CD14-positive monocyte (primary cell): ENCODE results near the gene PCBP1. TPM values are rescaled to one million over a fixed set of nuclear protein-coding genes. Genes with fewer than 3 reads are reported as not detected.
"Not testable (repeated sequence)": the region's sequence is repeated elsewhere in the genome, so short reads cannot be mapped to it uniquely, and the experiment has no call there.

Experiments used
- DNase-seq, 3 donors: peaks; one replicate each; pipeline ENCODE4 v3.0.0-alpha.2; 2011 to 2022
- H2AFZ ChIP-seq: 2 replicates; pipeline ENCODE4 v1.6.0; 2012; ENCODE audit warnings: mild to moderate bottlenecking, low read depth, low read length, inconsistent platforms; ENCODE audit not compliant: insufficient read depth, poor library complexity, severe bottlenecking
- H3K27ac ChIP-seq, 2 donors: 1 replicate in 1 of 2; 2 replicates in 1 of 2; pipeline ENCODE4 v1.5.1; 2012 to 2013; ENCODE audit warnings: low read length in 2 of 2, control low read depth in 1 of 2, inconsistent platforms in 1 of 2, low read depth in 1 of 2, mild to moderate bottlenecking in 1 of 2
- H3K27me3 ChIP-seq, 2 donors: one replicate each; pipeline versions ENCODE4 v1.6.0 to v1.6.1; 2011 to 2013; ENCODE audit warnings: low read length in 2 of 2; ENCODE audit not compliant: control insufficient read depth in 2 of 2, insufficient read depth in 2 of 2
- H3K36me3 ChIP-seq, 2 donors: replicated peaks in 1 of 2; 1 replicate in 1 of 2; 2 replicates in 1 of 2; pipeline versions ENCODE4 v1.5.1 to v1.6.1; 2012 to 2013; ENCODE audit warnings: low read length in 2 of 2, control low read depth in 1 of 2, inconsistent platforms in 1 of 2, mild to moderate bottlenecking in 1 of 2; ENCODE audit not compliant: insufficient read depth in 2 of 2, control insufficient read depth in 1 of 2
- H3K4me1 ChIP-seq, 2 donors: 1 replicate in 1 of 2; 2 replicates in 1 of 2; pipeline versions ENCODE4 v1.5.1 to v1.6.1; 2012 to 2013; ENCODE audit warnings: low read length in 2 of 2, control low read depth in 1 of 2, inconsistent platforms in 1 of 2, mild to moderate bottlenecking in 1 of 2, moderate library complexity in 1 of 2; ENCODE audit not compliant: insufficient read depth in 2 of 2, control insufficient read depth in 1 of 2
- H3K4me2 ChIP-seq: replicated peaks from 2 replicates; pipeline ENCODE3; 2012; ENCODE audit warnings: low read length, moderate library complexity, mild to moderate bottlenecking; ENCODE audit not compliant: poor library complexity, severe bottlenecking; ENCODE audit errors: extremely low read depth
- H3K4me3 ChIP-seq, 3 experiments: fragments of 200-600 bp in 1 of 3; sonication (generic) in 1 of 3; replicated peaks in 1 of 3; 1 replicate in 2 of 3; 2 replicates in 1 of 3; pipeline ENCODE4 v1.5.1; 2011 to 2013; ENCODE audit warnings: low read length in 3 of 3, mild to moderate bottlenecking in 3 of 3, control low read depth in 2 of 3, low read depth in 2 of 3, inconsistent platforms in 1 of 3, moderate library complexity in 1 of 3
- H3K79me2 ChIP-seq: 2 replicates; pipeline ENCODE4 v1.6.0; 2012; ENCODE audit warnings: mild to moderate bottlenecking, control low read depth, inconsistent platforms, low read length, moderate library complexity; ENCODE audit not compliant: insufficient read depth
- H3K9ac ChIP-seq: 2 replicates; pipeline ENCODE4 v1.6.0; 2017; ENCODE audit warnings: low read length, mild to moderate bottlenecking; ENCODE audit not compliant: insufficient read depth, poor library complexity, severe bottlenecking
- H3K9me3 ChIP-seq, 2 donors: replicated peaks in 1 of 2; 1 replicate in 1 of 2; 2 replicates in 1 of 2; pipeline versions ENCODE4 v1.5.1 to v1.6.1; 2012 to 2013; ENCODE audit warnings: low read length in 2 of 2, control low read depth in 1 of 2; ENCODE audit not compliant: control insufficient read depth in 1 of 2, insufficient read depth in 1 of 2
- H4K20me1 ChIP-seq: 2 replicates; pipeline ENCODE4 v1.6.0; 2012; ENCODE audit warnings: mild to moderate bottlenecking, low read length, control low read depth, moderate library complexity; ENCODE audit not compliant: insufficient read depth
- H3K27ac Mint-ChIP-seq, 7 donors: one replicate each; pipeline ENCODE4 v1.8.0; 2020; ENCODE audit warnings: mild to moderate bottlenecking in 7 of 7, mixed read lengths in 7 of 7, moderate library complexity in 6 of 7, inconsistent platforms in 2 of 7
- H3K27me3 Mint-ChIP-seq, 3 donors: one replicate each; pipeline ENCODE4 v1.8.0; 2021 to 2022; ENCODE audit warnings: low read depth in 3 of 3, mild to moderate bottlenecking in 3 of 3, mixed read lengths in 3 of 3, moderate library complexity in 3 of 3, inconsistent platforms in 1 of 3
- H3K36me3 Mint-ChIP-seq, 2 donors: one replicate each; pipeline ENCODE4 v1.8.0; 2020; ENCODE audit warnings: mixed read lengths in 2 of 2, inconsistent platforms in 1 of 2, mild to moderate bottlenecking in 1 of 2
- H3K4me1 Mint-ChIP-seq: one replicate; pipeline ENCODE4 v1.8.0; 2020; ENCODE audit warnings: mild to moderate bottlenecking, mixed read lengths
- H3K4me3 Mint-ChIP-seq, 2 donors: one replicate each; pipeline ENCODE4 v1.8.0; 2020; ENCODE audit warnings: mild to moderate bottlenecking in 2 of 2, mixed read lengths in 2 of 2, moderate library complexity in 1 of 2
- H3K9me3 Mint-ChIP-seq, 7 donors: one replicate each; pipeline ENCODE4 v1.8.0; 2020 to 2022; ENCODE audit warnings: mixed read lengths in 7 of 7, mild to moderate bottlenecking in 6 of 7, moderate library complexity in 6 of 7, inconsistent platforms in 2 of 7
- WGBS: methylation state at CpG from one replicate; pipeline ENCODE4 v1.1.5; 2013; ENCODE audit warnings: missing lambda C conversion rate; ENCODE audit not compliant: insufficient coverage; 5-methylcytosine and 5-hydroxymethylcytosine counted together
- intact Hi-C, 2 donors: fragments of 100-400 bp; cut with micrococcal nuclease; formaldehyde crosslinking; loops; one replicate each; pipeline versions ENCODE4 v1.15.0 to v1.15.1; 2023
- polyA plus RNA-seq, 3 donors: library from polyadenylated mRNA; depleted of rRNA in 1 of 3; unstranded in 2 of 3; stranded (reverse) in 1 of 3; fragments of 300-500 nt in 2 of 3; fragments of >200 nt in 1 of 3; fragmentation: Illumina TruSeq in 2 of 3; gene quantifications; 1 replicate in 2 of 3; 2 replicates in 1 of 3; pipeline ENCODE4 v1.2.3, GENCODE V29; 2012 to 2021
- TF ChIP-seq, protein P1 (sequence below): fragments of 200-600 bp; IDR thresholded peaks from one replicate; pipeline ENCODE4 v1.8.0; 2022; ENCODE audit warnings: antibody characterized with exemption, mild to moderate bottlenecking

Gene PCBP1
- polyA plus RNA-seq, 3 donors, result 178 to 299 (median 194) TPM

DNA sequence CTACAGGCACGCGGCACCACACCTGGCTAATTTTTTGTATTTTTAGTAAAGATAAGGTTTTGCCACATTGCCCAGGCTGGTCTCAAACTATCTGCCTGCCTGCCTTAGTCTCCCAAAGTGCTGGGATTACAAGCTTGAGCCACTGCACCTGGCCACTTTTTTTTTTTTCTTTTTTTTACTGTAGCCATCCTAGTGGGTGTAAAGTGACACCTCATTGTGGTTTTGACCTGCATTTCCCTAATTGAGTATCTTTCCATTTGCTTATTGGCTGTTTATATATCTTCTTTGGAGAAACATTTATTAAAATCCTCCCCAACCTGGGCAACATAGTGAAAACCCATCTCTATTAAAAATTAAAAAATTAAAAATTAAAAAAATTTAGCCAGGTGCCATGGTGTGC, 12.0 kb downstream of the PCBP1 start:
- H3K36me3 Mint-ChIP-seq, result no peaks in the 10 kb centered on the region
- H3K27me3 ChIP-seq, result no peaks in the 10 kb centered on the region
- H3K4me1 Mint-ChIP-seq, result peaks cover 29% of the 10 kb centered on the region
- no peak overlapping the region for H3K4me3 Mint-ChIP-seq
- H3K4me1 ChIP-seq, result peaks cover 33 to 39% of the 10 kb centered on the region in 2 donors
- H3K9me3 Mint-ChIP-seq, result no peaks in the 10 kb centered on the region
- H3K27ac Mint-ChIP-seq, result peak overlapping the region in 1 of 7 donors; percentile 47
- intact Hi-C loops, result no loop called here
- H3K27ac ChIP-seq, result no peak overlapping the region
- no peak overlapping the region for H3K4me3 ChIP-seq
- H3K4me2 ChIP-seq, result no peak overlapping the region
- H4K20me1 ChIP-seq, result no peaks in the 10 kb centered on the region
- TF ChIP-seq, protein P1, sequence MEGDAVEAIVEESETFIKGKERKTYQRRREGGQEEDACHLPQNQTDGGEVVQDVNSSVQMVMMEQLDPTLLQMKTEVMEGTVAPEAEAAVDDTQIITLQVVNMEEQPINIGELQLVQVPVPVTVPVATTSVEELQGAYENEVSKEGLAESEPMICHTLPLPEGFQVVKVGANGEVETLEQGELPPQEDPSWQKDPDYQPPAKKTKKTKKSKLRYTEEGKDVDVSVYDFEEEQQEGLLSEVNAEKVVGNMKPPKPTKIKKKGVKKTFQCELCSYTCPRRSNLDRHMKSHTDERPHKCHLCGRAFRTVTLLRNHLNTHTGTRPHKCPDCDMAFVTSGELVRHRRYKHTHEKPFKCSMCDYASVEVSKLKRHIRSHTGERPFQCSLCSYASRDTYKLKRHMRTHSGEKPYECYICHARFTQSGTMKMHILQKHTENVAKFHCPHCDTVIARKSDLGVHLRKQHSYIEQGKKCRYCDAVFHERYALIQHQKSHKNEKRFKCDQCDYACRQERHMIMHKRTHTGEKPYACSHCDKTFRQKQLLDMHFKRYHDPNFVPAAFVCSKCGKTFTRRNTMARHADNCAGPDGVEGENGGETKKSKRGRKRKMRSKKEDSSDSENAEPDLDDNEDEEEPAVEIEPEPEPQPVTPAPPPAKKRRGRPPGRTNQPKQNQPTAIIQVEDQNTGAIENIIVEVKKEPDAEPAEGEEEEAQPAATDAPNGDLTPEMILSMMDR, result no peak
- no peak overlapping the region for H3K9ac ChIP-seq
- no peaks in the 10 kb centered on the region for H3K36me3 ChIP-seq
- DNase-seq, result no peak
- H3K27me3 Mint-ChIP-seq, result peaks cover 0 to 5% (median 2%) of the 10 kb centered on the region in 3 donors
- H3K9me3 ChIP-seq, result no peaks in the 10 kb centered on the region
- H2AFZ ChIP-seq, result no peak overlapping the region
- peaks cover under 1% of the 10 kb centered on the region for H3K79me2 ChIP-seq
- no CpG with 5 or more reads among the region's 2 CpGs for WGBS

DNA sequence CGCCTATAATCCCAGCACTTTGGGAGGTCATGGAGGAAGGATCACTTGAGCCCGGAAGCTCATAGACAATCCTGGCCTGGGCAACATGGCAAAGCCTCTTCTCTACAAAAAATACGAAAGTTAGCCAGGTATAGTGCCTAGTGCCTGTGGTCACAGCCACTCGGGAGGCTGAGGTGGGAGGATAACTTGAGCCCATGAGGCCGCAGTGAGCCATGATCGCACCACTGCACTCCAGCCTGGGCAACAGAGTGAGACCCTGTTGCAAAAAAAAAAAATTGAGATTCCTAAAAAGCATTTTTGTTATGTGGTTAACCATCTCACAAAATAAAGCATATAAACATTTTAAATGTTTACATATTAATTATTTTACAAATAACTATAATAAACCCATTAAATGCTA, 13.9 kb downstream of the PCBP1 start:
- peaks cover 0 to 3% of the 10 kb centered on the region in 2 donors for H3K36me3 Mint-ChIP-seq
- Histone ChIP-seq H3K9ac (no peak overlapping the region), H3K4me3 (no peak overlapping the region), H3K79me2 (no peaks in the 10 kb centered on the region), H3K27ac (no peak overlapping the region), H3K9me3 (no peaks in the 10 kb centered on the region), H2AFZ (no peak overlapping the region), H3K27me3 (no peaks in the 10 kb centered on the region), H3K4me2 (no peak overlapping the region), H3K36me3 (no peaks in the 10 kb centered on the region), H3K4me1 (peaks cover 24 to 33% of the 10 kb centered on the region in 2 donors), H4K20me1 (no peaks in the 10 kb centered on the region)
- no peaks in the 10 kb centered on the region for H3K9me3 Mint-ChIP-seq
- peaks cover 0 to 2% (median 0%) of the 10 kb centered on the region in 3 donors for H3K27me3 Mint-ChIP-seq
- H3K4me3 Mint-ChIP-seq, result no peak overlapping the region
- 100% methylated on average over 4 of the region's 6 CpGs for WGBS
- DNase-seq, result no peak
- intact Hi-C loops, result no loop called here
- TF ChIP-seq, protein P1, result no peak
- H3K27ac Mint-ChIP-seq, result peak overlapping the region in 1 of 7 donors; percentile 32
- peaks cover 25% of the 10 kb centered on the region for H3K4me1 Mint-ChIP-seq

DNA sequence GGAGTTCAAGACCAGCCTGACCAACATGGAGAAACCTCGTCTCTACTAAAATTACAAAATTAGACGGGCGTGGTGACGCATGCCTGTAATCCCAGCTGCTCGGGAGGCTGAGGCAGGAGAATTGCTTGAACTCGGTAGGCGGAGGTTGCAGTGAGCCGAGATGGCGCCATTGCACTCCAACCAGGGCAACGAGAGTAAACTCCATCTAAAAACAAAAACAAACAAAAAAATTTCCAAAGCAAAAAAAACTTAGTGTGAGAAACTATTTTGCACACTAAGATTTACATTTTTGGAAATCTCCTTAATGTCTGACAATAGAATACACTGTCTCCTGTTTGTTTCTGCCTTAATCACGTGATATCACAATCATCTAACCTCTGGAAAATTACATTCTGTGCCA, 14.4 kb downstream of the PCBP1 start:
- H3K9ac ChIP-seq, H3K4me3 Mint-ChIP-seq, H3K36me3 Mint-ChIP-seq, H2AFZ ChIP-seq, H3K36me3 ChIP-seq, H3K27ac Mint-ChIP-seq, H3K27me3 Mint-ChIP-seq, H3K79me2 ChIP-seq, DNase-seq, H4K20me1 ChIP-seq, H3K9me3 ChIP-seq, H3K4me2 ChIP-seq, H3K9me3 Mint-ChIP-seq, H3K27me3 ChIP-seq, H3K27ac ChIP-seq, intact Hi-C loops, H3K4me3 ChIP-seq: not testable (repeated sequence)
- H3K4me1 Mint-ChIP-seq, result peaks cover 23% of the 10 kb centered on the region
- WGBS, result no CpG with 5 or more reads among the region's 11 CpGs
- peaks cover 19 to 28% of the 10 kb centered on the region in 2 donors for H3K4me1 ChIP-seq
